HCT116 (cell line): ENCODE data around the gene DOCK7. TPM values are rescaled to one million over a fixed set of nuclear protein-coding genes. Genes with fewer than 3 reads are reported as not detected.

ENCODE experiments used
- ATAC-seq: fragments of 200-7000 bp; cut with Tn5 transposase; 2 replicates; pipeline ENCODE4 v1.9.1; 2020; ENCODE audit warnings: mild to moderate bottlenecking, moderate library complexity
- BruUV-seq: library from RNA; stranded (reverse); fragments of 400-500 nt; replicated peaks from 2 replicates; lab custom pipeline; 2021; lab: Mats Ljungman, UMichigan
- CTCF ChIA-PET: fragments of 300-600 bp; sonication (Branson Sonifier 250); formaldehyde crosslinking; loops from one replicate; lab custom pipeline; 2021; ENCODE audit warnings: antibody characterized with exemption; lab: Charles Lee
- POLR2A ChIA-PET: fragments of 300-600, 350-600 bp; sonication (Branson Sonifier 250); formaldehyde crosslinking; loops from one replicate; lab custom pipeline; 2021; ENCODE audit warnings: antibody characterized with exemption; lab: Charles Lee
- RAD21 ChIA-PET, 2 experiments: fragments of 300-600 bp; sonication (Branson Sonifier 250); formaldehyde crosslinking; loops; one replicate each; lab custom pipeline; 2023; ENCODE audit warnings: low total read pairs in 2 of 2; ENCODE audit not compliant: uncharacterized antibody in 2 of 2, unreplicated experiment in 2 of 2, low non-redundant PET in 1 of 2; lab: Charles Lee
- DNase-seq: peaks from one replicate; pipeline ENCODE4 v3.0.0-alpha.2; 2010; ENCODE audit warnings: low read depth, low spot score
- H2AFZ ChIP-seq: fragments of 200-600 bp; shearing (Covaris generic), sonication (generic); 2 replicates; pipeline ENCODE4 v1.6.1; 2017; ENCODE audit warnings: low read depth, mixed run types, mixed read lengths, antibody characterized with exemption, low read length; ENCODE audit not compliant: poor library complexity, severe bottlenecking
- H3K27ac ChIP-seq: 2 replicates; pipeline ENCODE4 v1.5.1; 2012; ENCODE audit warnings: low read depth, low read length
- H3K27me3 ChIP-seq: fragments of 200-600 bp; sonication (generic); 2 replicates; pipeline ENCODE4 v1.6.1; 2016; ENCODE audit warnings: mixed run types, low read length, mixed read lengths; ENCODE audit not compliant: insufficient read depth
- H3K36me3 ChIP-seq, 2 experiments: fragments of 200-500 bp in 1 of 2; fragments of 200-600 bp in 1 of 2; sonication (Bioruptor generic) in 1 of 2; sonication (generic) in 1 of 2; 2 replicates each; pipeline versions ENCODE4 v1.5.1 to v1.6.1; 2014 to 2016; ENCODE audit warnings: low read length in 2 of 2, inconsistent platforms in 1 of 2, mixed read lengths in 1 of 2, mixed run types in 1 of 2; ENCODE audit not compliant: insufficient read depth in 2 of 2, control insufficient read depth in 1 of 2
- H3K4me1 ChIP-seq, 2 experiments: fragments of 200-600 bp in 1 of 2; sonication (generic) in 1 of 2; 2 replicates each; pipeline versions ENCODE4 v1.5.1 to v1.6.1; 2012 to 2017; ENCODE audit warnings: low read length in 2 of 2, inconsistent platforms in 1 of 2, mild to moderate bottlenecking in 1 of 2, mixed read lengths in 1 of 2, mixed run types in 1 of 2, moderate library complexity in 1 of 2; ENCODE audit not compliant: insufficient read depth in 2 of 2, control insufficient read depth in 1 of 2
- H3K4me2 ChIP-seq: fragments of 200-600 bp; sonication (generic); 2 replicates; pipeline ENCODE4 v1.6.1; 2017; ENCODE audit warnings: mixed run types, low read length, mixed read lengths
- H3K4me3 ChIP-seq, 2 experiments: fragments of 200-600 bp in 1 of 2; sonication (generic) in 1 of 2; replicated peaks in 1 of 2; 2 replicates each; pipeline ENCODE4 v1.5.1; 2011 to 2016; ENCODE audit warnings: low read length in 2 of 2, control low read depth in 1 of 2, low read depth in 1 of 2, mild to moderate bottlenecking in 1 of 2, mixed read lengths in 1 of 2, mixed run types in 1 of 2
- H3K79me2 ChIP-seq: fragments of 200-600 bp; sonication (generic); 2 replicates; pipeline ENCODE4 v1.6.1; 2017; ENCODE audit warnings: mild to moderate bottlenecking, mixed run types, low read length, moderate library complexity, mixed read lengths; ENCODE audit not compliant: insufficient read depth
- H3K9ac ChIP-seq: fragments of 200-600 bp; sonication (generic); 2 replicates; pipeline ENCODE4 v1.6.1; 2016; ENCODE audit warnings: low read length, mixed read lengths
- H3K9me2 ChIP-seq: fragments of 200-600 bp; sonication (generic), shearing (Covaris generic); 2 replicates; pipeline ENCODE4 v1.6.1; 2017; ENCODE audit warnings: mixed run types, mild to moderate bottlenecking, moderate library complexity; ENCODE audit not compliant: insufficient read depth
- H3K9me3 ChIP-seq, 2 experiments: fragments of 200-500 bp in 1 of 2; fragments of 200-600 bp in 1 of 2; sonication (Bioruptor generic) in 1 of 2; sonication (generic) in 1 of 2; 2 replicates each; pipeline ENCODE4 v1.6.1; 2014 to 2017; ENCODE audit warnings: low read length in 2 of 2, mixed read lengths in 2 of 2, inconsistent platforms in 1 of 2, low read depth in 1 of 2, mild to moderate bottlenecking in 1 of 2, mixed run types in 1 of 2, moderate library complexity in 1 of 2; ENCODE audit not compliant: control insufficient read depth in 1 of 2, insufficient read depth in 1 of 2
- H4K20me1 ChIP-seq: fragments of 200-600 bp; sonication (generic), shearing (Covaris generic); 2 replicates; pipeline ENCODE4 v1.6.1; 2017; ENCODE audit warnings: mixed run types, mild to moderate bottlenecking, moderate library complexity; ENCODE audit not compliant: insufficient read depth
- CBX3 ChIP-seq: IDR thresholded peaks from 2 replicates; pipeline ENCODE4 v1.6.1; 2012; ENCODE audit warnings: low read depth
- EGR1 ChIP-seq: IDR thresholded peaks from 2 replicates; pipeline ENCODE4 v1.6.1; 2012; ENCODE audit warnings: low read depth
- ELF1 ChIP-seq: IDR thresholded peaks from 2 replicates; pipeline ENCODE4 v1.6.1; 2012; ENCODE audit warnings: low read depth, borderline replicate concordance
- EZH2 ChIP-seq: fragments of 200-600 bp; sonication (generic); IDR thresholded peaks from 2 replicates; pipeline ENCODE4 v1.6.1; 2017; ENCODE audit warnings: antibody characterized with exemption, mixed run types
- EZH2phosphoT487 ChIP-seq: fragments of 200-600 bp; IDR thresholded peaks from 2 replicates; pipeline ENCODE4 v1.6.1; 2018; ENCODE audit warnings: antibody characterized with exemption, borderline replicate concordance
- FOSL1 ChIP-seq: IDR thresholded peaks from 2 replicates; pipeline ENCODE4 v1.6.1; 2012; ENCODE audit warnings: low read depth
- JUND ChIP-seq: IDR thresholded peaks from 2 replicates; pipeline ENCODE4 v1.6.1; 2012
- POLR2A ChIP-seq: IDR thresholded peaks from 2 replicates; pipeline ENCODE4 v1.7.0; 2011; ENCODE audit warnings: borderline replicate concordance; ENCODE audit not compliant: insufficient read depth, insufficient read length; ENCODE audit errors: extremely low read depth
- POLR2AphosphoS5 ChIP-seq: IDR thresholded peaks from 2 replicates; pipeline ENCODE4 v1.6.1; 2011; ENCODE audit warnings: mild to moderate bottlenecking, low read depth, low read length, moderate library complexity
- RAD21 ChIP-seq: IDR thresholded peaks from 2 replicates; pipeline ENCODE4 v1.6.1; 2012; ENCODE audit warnings: low read depth, mild to moderate bottlenecking
- SIN3A ChIP-seq: IDR thresholded peaks from 2 replicates; pipeline ENCODE4 v1.6.1; 2012; ENCODE audit warnings: low read depth
- TCF7L2 ChIP-seq: IDR thresholded peaks from 2 replicates; pipeline ENCODE4 v1.7.0; 2011; ENCODE audit warnings: borderline replicate concordance, inconsistent platforms; ENCODE audit not compliant: insufficient read depth, insufficient read length; ENCODE audit errors: extremely low read depth
- YY1 ChIP-seq: IDR thresholded peaks from 2 replicates; pipeline ENCODE4 v1.6.1; 2011; ENCODE audit warnings: low read length, low read depth, moderate library complexity, mild to moderate bottlenecking; ENCODE audit not compliant: insufficient replicate concordance; ENCODE audit errors: extremely low read depth
- ZFX ChIP-seq: fragments of 450-650 bp; IDR thresholded peaks from 2 replicates; pipeline ENCODE4 v1.6.1; 2017
- ZNF274 ChIP-seq: fragments of 200-500 bp; sonication (Bioruptor generic); IDR thresholded peaks from 2 replicates; pipeline ENCODE4 v1.6.1; 2014; ENCODE audit warnings: mild to moderate bottlenecking, low read depth, low read length, inconsistent platforms
- intact Hi-C: fragments of 100-400 bp; cut with micrococcal nuclease; formaldehyde crosslinking; loops from 2 replicates; pipeline ENCODE4 v1.10.0; 2022
- total RNA-seq: library from RNA; stranded (reverse); gene quantifications from one replicate; pipeline ENCODE4 v1.2.1, GENCODE V29; 2021; ENCODE audit not compliant: unreplicated experiment
- TF ChIP-seq, protein P1 (sequence below): IDR thresholded peaks from 2 replicates; pipeline ENCODE4 v1.6.1; 2012
- TF ChIP-seq, protein P2 (sequence below): IDR thresholded peaks from 2 replicates; pipeline ENCODE4 v1.6.1; 2012

The DOCK7 gene
- total RNA-seq, 1 experiment from 2014 or later: 49.0 TPM

- ChIA-PET CTCF (no interaction called here), RAD21 (no interaction called here), POLR2A (no interaction called here)
- no TSS peak for BruUV-seq
- Histone ChIP-seq H3K4me1 (peaks cover 9 to 65% of the 10 kb centered on the region in 2 experiments), H3K27me3 (no peaks in the 10 kb centered on the region), H3K9me2 (no peaks in the 10 kb centered on the region), H3K27ac (no peak overlapping the region), H3K79me2 (peaks cover 56% of the 10 kb centered on the region), H4K20me1 (no peaks in the 10 kb centered on the region), H2AFZ (no peak overlapping the region), H3K4me2 (peak overlapping the region; percentile 28; the same call in 1 of the 2 replicates), H3K36me3 (no peaks in the 10 kb centered on the region), H3K9ac (no peak overlapping the region), H3K9me3 (no peaks in the 10 kb centered on the region), H3K4me3 (no peak overlapping the region)
- no peak for DNase-seq
- no peak for TF ChIP-seq SIN3A
- TF ChIP-seq POLR2AphosphoS5: no peak
- TF ChIP-seq EZH2phosphoT487: no peak
- no peak for TF ChIP-seq YY1
- no peak for TF ChIP-seq EZH2
- TF ChIP-seq FOSL1: no peak
- TF ChIP-seq JUND: no peak
- TF ChIP-seq, protein P1, sequence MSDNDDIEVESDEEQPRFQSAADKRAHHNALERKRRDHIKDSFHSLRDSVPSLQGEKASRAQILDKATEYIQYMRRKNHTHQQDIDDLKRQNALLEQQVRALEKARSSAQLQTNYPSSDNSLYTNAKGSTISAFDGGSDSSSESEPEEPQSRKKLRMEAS: no peak
- no peak for TF ChIP-seq ELF1
- no peak for TF ChIP-seq RAD21
- TF ChIP-seq EGR1: no peak
- TF ChIP-seq CBX3: no peak
- TF ChIP-seq TCF7L2: no peak
- TF ChIP-seq POLR2A: no peak
- TF ChIP-seq ZNF274: no peak
- TF ChIP-seq, protein P2, sequence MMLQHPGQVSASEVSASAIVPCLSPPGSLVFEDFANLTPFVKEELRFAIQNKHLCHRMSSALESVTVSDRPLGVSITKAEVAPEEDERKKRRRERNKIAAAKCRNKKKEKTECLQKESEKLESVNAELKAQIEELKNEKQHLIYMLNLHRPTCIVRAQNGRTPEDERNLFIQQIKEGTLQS: no peak
- TF ChIP-seq ZFX: no peak
- intact Hi-C loops: no loop called here
- ATAC-seq: no peak
Observed at GRCh38 chr1:62685431-62685859, 2.7 kb downstream of the DOCK7 start.
